GM19438 (cell line): ENCODE measurements around the gene WBP4.
"Not testable (repeated sequence)": the region's sequence is repeated elsewhere in the genome, so short reads cannot be mapped to it uniquely, and the experiment has no call there.

ENCODE experiments used
- ATAC-seq: cut with Tn5 transposase; IDR thresholded peaks from one replicate; pipeline ENCODE4 v1.9.1; 2021; ENCODE audit warnings: low read depth; ENCODE audit not compliant: unreplicated experiment

The WBP4 gene

DNA sequence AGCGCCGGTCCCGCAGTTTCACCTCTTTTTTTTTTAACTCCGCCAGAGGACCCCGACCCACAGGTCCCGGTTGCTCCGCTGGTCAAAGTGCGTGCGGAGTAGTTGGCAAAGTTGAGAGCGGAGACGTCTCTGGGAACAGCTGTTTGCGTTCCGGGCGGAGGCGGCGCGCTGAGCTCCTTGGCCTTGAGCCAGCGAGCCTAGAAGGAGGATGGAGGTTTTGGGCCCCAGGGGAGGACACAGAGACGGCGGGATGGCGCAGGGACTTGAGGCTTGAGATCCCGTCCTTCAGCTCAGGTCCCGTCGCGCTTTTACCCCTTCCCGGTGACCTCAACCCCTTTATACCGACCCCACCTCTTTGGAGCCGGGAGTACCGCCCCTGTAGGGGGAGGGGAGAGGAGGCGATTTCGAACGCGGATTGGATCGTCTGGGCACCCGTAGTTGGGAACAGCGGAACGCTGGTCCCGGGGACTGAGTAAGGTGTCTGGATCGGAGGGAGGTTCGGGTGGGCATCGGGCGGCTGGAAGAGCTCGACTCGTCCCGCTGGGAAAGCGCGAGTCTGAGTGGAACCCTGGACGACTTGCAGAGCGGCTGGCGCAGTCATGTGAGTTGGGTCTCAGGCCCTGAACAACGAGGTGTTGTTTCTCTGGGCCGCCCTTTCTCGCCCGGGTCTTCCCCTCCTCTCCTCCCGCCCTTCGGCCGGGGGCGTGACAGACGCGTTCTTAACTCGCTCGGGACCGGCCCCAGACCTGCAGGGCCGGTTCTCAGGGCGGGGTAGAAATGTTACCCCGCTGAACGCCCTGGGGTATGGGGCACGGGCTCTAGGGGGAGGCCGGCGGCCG is at the start of gene WBP4:
Gene WBP4 (plus strand): TSS at position 435 of the 839 bp plus-strand sequence. CDS start 165 bp downstream, at position 600.
- ATAC-seq, result peak; percentile 67

GRCh38 chr13:41012536-41012935 is 48.8 kb upstream of the WBP4 start:
- ATAC-seq, result no peak

GRCh38 chr13:41013835-41014234 is 47.5 kb upstream of the WBP4 start:
- ATAC-seq, result no peak

- no peak for ATAC-seq
Measured at GRCh38 chr13:41015920-41016319, 45.4 kb upstream of the WBP4 start.

- ATAC-seq, result no peak
Measured at GRCh38 chr13:41017159-41017558, 44.1 kb upstream of the WBP4 start.

DNA sequence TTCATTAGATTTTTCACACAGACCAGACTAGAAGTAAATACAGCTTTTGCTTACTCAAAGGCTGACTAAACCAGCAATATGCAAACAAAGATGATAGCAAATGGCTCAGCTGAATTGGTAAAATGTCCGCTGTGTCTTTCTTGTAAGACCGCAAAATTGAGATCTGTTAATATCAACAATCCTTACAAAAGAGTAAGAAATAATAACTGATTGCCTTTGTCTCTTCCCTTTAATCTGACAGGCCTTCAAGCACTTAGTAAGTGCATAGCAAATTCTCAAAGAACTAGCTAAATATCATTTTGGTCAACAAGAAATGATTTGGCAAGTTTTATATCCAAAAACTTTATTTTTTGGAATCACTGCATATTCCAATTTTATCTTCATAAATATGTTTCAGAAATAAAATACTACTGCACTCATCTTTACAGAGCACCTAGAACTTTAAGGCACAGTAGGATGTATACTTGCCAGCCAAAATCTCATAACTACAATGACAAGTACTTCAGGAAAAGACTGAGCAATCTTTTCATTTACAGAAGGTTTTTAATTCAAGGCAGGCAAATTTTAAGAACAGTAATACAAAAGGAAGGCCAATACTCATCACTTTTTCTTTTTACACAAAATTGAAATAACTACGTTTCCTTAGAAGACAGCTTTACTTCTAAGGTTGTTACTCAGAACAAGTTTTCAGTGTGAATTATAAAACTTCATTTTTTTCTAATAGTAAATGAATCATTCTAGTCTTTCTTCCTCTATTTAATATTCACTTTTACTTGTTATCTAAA is 43.3 kb upstream of the WBP4 start:
- ATAC-seq, result no peak

- ATAC-seq, result no peak
Measured at GRCh38 chr13:41018602-41018948, 42.7 kb upstream of the WBP4 start.

- peak; percentile 93 for ATAC-seq
Measured at GRCh38 chr13:41019011-41019487, 42.3 kb upstream of the WBP4 start, which contains the start of gene ELF1. Gene ELF1 (minus strand): TSS chr13:41019316. CDS start chr13:40982054, 37,262 bp downstream.

DNA sequence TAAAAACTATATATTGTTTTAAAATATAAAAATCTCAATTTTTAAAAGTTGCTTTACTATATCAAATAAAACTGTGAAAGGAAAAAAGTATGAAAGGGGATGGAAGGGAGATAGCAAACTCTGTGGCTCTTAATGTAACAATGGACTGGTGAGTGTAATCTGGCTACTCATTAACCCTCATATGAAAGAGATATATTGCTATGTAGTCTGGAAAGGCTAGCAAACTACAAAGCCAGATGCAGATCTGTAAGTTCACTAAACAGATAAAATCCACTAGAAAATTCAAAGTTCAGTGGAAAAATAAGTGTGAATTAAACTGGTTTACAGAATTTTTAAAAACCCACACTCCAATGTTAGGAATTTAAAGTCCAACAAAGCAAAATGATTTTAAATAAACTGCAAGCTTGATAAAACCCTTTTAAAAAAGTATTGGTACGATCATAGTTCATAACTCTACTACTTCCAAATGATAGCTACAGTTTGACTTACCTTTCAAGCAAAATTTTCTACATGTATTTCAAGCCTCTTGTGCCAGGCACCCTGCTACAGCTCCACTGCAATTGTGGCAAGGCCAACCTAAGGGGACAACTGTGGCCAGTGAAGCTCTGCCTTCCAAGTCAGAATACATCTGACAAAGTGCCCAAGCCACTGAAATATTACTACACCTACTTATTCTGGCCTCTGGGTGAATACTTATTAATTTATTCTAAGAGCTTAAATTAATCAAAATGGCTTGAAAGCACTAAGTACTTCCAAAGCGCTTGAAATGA is 41.5 kb upstream of the WBP4 start:
- peak; percentile 50 for ATAC-seq

- no peak for ATAC-seq
Measured at GRCh38 chr13:41025518-41025917, 35.8 kb upstream of the WBP4 start.

GRCh38 chr13:41026788-41027187 is 34.5 kb upstream of the WBP4 start:
- no peak for ATAC-seq

DNA sequence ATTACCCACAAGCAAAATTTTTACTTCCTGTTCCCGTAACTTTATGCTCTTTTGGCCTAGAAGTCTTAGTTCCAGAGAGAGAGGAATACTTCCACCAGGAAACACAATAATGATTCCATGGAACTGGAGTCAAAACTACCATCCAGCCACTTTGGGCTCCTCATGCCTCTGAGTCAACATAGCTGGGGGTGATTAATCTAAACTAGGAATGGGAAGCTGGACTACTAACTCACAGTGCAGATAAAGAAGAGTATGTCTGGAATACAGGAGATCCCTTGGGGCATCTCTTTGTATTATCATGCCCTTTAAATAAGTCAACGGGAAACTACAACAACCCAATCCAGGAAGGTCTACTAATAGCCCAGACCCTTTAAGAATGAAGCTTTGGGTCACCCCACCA is 33.3 kb upstream of the WBP4 start:
- no peak for ATAC-seq

DNA sequence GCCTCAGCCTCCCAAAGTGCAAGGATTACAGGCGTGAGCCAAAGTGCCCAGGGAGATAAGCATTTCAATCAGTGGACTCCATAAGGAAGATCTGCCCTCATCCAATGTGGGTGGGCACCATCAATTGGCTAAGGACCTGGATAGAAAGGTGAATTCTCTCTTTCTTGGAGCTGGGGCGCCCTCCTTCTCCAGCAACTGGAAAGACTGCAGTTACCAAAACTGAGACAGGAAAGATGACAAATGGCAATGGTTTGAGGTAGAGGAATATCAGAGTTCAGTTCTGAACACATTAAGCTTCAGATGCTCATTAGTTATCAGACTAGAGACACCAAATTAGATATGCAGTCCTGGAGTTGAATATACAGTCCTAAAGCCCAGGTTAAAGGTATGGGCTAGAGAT is 31.7 kb upstream of the WBP4 start:
- no peak for ATAC-seq

GRCh38 chr13:41032691-41033376 is 28.5 kb upstream of the WBP4 start:
- no peak for ATAC-seq

DNA sequence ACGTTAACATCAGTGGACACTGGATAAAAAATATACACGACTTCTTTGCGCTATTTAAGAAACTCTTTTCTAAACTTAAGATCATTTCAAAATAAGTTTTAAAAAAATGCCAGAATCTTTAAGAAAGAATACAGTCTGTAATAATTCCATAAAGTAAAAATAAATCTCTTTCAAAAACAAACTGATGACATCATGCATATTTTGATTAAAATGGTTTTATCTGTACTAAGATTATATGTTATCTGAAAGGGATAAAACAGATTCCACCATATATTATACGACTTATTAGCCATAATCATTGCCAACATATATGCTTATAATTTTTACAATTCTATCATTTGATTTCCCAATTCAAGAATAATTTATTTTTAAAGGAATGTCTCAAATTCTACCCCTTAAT is 26.9 kb upstream of the WBP4 start:
- no peak for ATAC-seq

DNA sequence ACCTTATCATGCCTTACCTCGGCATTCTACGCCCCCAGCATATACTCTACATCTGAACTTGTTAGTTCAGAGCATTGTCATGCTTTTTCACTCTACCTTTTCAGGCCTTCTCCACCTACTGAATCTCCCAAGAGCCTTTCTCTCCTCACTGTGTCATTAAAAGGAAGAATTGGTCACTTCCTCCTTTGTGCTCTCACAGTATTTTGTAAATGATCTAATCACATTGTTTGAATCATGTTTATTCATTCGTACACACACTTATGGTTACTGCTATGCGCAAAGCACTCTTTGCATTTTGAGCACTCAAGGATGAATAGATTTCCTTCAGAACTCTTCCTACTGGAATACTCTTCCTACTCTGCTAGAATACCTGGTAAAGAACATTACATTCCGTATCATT is 26.4 kb upstream of the WBP4 start:
- ATAC-seq, result no peak

DNA sequence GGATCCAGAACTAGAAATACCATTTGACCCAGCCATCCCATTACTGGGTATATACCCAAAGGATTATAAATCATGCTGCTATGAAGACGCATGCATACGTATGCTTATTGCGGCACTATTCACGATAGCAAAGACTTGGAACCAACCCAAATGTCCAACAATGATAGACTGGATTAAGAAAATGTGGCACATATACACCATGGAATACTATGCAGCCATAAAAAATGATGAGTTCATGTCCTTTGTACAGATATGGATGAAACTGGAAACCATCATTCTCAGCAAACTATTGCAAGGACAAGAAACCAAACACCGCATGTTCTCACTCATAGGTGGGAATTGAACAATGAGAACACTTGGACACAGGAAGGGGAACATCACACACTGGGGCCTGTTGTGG is 24.8 kb upstream of the WBP4 start:
- not testable (repeated sequence) for ATAC-seq

DNA sequence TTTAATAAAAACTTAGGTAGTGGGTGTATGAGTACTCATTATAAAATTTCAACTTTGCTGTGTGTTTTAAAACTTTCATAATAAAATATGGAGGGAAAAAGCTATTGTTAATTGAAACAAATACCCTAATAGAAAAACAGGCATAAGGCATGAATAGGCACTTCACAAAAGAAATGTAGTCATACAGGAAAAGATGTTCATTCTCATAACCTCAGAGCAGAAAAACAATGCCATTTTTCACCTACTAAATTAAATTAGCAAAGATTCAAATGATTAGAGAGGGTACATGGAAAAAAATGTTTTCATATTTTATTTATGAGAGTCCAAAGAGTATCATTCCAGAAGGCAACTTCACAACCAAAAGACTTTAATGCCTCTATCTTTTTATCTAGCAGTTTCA is 21.6 kb upstream of the WBP4 start:
- ATAC-seq, result no peak

DNA sequence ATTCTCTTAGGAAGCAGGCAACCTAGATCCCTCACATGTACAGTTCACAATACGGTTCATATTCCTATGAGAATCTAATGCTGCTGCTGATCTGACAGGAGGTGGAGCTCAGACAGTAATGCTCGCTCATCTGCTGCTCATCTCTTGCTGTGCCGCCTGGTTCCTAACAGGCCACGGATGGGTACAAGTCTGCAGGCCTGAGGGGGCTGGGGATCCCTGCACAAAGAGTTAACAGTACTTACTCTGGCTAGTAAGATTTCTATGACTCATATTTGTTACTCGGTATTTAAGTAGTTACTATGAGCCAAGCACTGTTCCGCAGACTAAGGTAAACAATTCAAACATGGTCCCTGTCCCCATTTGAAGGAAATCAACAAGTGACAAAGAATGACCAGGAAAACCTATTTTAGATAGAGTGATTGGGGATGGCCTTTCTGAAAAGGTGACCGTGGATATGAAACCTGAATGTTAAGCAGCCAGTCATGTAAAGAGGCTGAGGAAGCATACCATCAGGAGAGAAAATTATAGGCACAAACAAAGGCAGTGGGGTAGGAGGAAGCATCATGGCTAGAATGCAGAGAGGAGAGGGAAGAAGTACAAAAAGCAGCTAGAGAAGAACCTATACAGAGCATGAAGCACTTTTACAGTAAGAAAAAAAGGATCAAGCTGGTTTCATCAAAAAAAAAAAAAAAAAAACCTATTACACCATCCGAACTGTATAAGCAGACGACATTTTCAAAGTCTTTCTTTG is 20.6 kb upstream of the WBP4 start:
- ATAC-seq, result no peak

DNA sequence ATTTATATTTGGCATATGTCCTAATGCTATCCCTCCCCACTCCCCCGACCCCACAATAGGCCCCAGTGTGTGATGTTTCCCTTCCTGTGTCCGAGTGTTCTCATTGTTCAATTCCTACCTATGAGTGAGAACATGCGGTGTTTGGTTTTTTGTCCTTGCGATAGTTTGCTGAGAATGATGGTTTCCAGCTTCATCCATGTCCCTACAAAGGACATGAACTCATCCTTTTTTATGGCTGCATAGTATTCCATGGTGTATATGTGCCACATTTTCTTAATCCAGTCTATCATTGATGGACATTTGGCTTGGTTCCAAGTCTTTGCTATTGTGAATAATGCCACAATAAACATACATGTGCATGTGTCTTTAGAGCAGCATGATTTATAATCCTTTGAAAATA is 18.9 kb upstream of the WBP4 start:
- ATAC-seq, result not testable (repeated sequence)
